Nephron (organoid): Measurements from ENCODE around the gene SNX4.

Experiments used
- H3K27ac Mint-ChIP-seq, 3 experiments: 2 replicates each; pipeline ENCODE4 v1.8.0; 2020; ENCODE audit warnings: mixed read lengths in 3 of 3, mild to moderate bottlenecking in 2 of 3, moderate library complexity in 1 of 3
- H3K27me3 Mint-ChIP-seq: 2 replicates; pipeline ENCODE4 v1.8.0; 2021; ENCODE audit warnings: low read depth, mild to moderate bottlenecking, moderate library complexity, mixed read lengths
- H3K36me3 Mint-ChIP-seq: 2 replicates; pipeline ENCODE4 v1.8.0; 2020; ENCODE audit warnings: low read depth, mixed read lengths
- H3K4me1 Mint-ChIP-seq: 2 replicates; pipeline ENCODE4 v1.8.0; 2020; ENCODE audit warnings: mixed read lengths
- H3K4me3 Mint-ChIP-seq, 3 experiments: 2 replicates each; pipeline ENCODE4 v1.8.0; 2020; ENCODE audit warnings: mild to moderate bottlenecking in 3 of 3, mixed read lengths in 3 of 3, moderate library complexity in 2 of 3
- H3K9me3 Mint-ChIP-seq: 2 replicates; pipeline ENCODE4 v1.8.0; 2020; ENCODE audit warnings: mixed read lengths
- CTCF ChIP-seq, 3 experiments: fragments of 200-600 bp; sonication (generic); IDR thresholded peaks; one replicate each; pipeline ENCODE4 v1.5.0; 2021; ENCODE audit warnings: antibody characterized with exemption in 3 of 3; ENCODE audit not compliant: unreplicated experiment in 3 of 3

The SNX4 gene

DNA sequence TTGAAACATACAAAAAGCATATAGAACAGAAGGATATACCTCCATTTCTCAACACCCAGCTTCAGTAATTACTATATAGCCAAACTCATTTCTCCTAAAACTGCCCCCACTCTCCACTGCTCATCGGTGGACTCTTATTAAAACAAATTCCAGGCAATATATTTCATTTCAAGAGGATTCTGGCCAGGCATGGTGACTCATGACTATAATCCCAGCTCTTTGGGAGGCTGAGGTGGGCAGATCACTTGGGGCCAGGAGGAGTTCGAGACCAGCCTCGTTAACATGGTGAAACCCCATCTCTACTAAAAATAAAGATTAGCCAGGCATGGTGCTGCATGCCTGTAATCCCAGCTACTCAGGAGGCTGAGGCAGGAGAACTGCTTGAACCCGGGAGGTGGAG lies 40.9 kb downstream of the SNX4 start:
- Mint-ChIP-seq H3K9me3 (no peaks in the 10 kb centered on the region), H3K4me1 (no peaks in the 10 kb centered on the region), H3K4me3 (no peak overlapping the region), H3K36me3 (peaks cover 36% of the 10 kb centered on the region), H3K27me3 (no peaks in the 10 kb centered on the region), H3K27ac (no peak overlapping the region)
- TF ChIP-seq CTCF (IDR thresholded peaks at IDR 0.05; ENCODE audit: unreplicated experiment in 3 of 3) = no peak

- H3K36me3 Mint-ChIP-seq = peaks cover 39% of the 10 kb centered on the region
- H3K27ac Mint-ChIP-seq = no peak overlapping the region
- H3K4me3 Mint-ChIP-seq = no peak overlapping the region
- H3K27me3 Mint-ChIP-seq = no peaks in the 10 kb centered on the region
- no peaks in the 10 kb centered on the region for H3K9me3 Mint-ChIP-seq
- no peak for TF ChIP-seq CTCF (IDR thresholded peaks at IDR 0.05; ENCODE audit: unreplicated experiment in 3 of 3)
- no peaks in the 10 kb centered on the region for H3K4me1 Mint-ChIP-seq
These were observed 41.7 kb downstream of the SNX4 start for GRCh38 chr3:125478326-125478725.

DNA sequence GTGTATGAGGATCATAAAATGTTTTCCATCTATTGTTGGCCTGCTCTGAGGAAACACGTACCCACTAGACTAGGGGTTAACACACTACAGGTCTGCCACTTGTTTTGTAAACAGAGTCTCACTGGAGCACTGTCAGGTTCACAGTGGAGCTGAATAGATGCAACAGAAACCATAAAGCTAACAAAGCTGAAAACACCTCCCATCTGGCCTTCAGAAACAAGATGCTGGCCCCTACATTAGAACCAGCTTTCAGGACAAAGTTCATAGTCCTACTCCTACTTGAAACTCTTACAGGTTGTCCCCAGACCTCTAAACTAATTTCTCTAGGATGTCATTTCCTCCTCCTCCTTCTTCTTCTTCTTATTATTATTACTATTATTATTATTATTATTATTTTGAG lies 42.3 kb downstream of the SNX4 start:
- TF ChIP-seq CTCF (IDR thresholded peaks at IDR 0.05; ENCODE audit: unreplicated experiment in 3 of 3) = no peak
- H3K4me3 Mint-ChIP-seq = no peak overlapping the region
- no peak overlapping the region for H3K27ac Mint-ChIP-seq
- H3K4me1 Mint-ChIP-seq = no peaks in the 10 kb centered on the region
- H3K27me3 Mint-ChIP-seq = no peaks in the 10 kb centered on the region
- peaks cover 39% of the 10 kb centered on the region for H3K36me3 Mint-ChIP-seq
- H3K9me3 Mint-ChIP-seq = no peaks in the 10 kb centered on the region

GRCh38 chr3:125470671-125471070 lies 49.3 kb downstream of the SNX4 start:
- Mint-ChIP-seq H3K27ac (no peak overlapping the region), H3K27me3 (no peaks in the 10 kb centered on the region), H3K4me3 (no peak overlapping the region), H3K9me3 (peaks cover 4% of the 10 kb centered on the region), H3K4me1 (no peaks in the 10 kb centered on the region), H3K36me3 (peaks cover 64% of the 10 kb centered on the region)
- TF ChIP-seq CTCF (IDR thresholded peaks at IDR 0.05; ENCODE audit: unreplicated experiment in 3 of 3) = no peak

- Mint-ChIP-seq H3K4me3 (no peak overlapping the region), H3K27me3 (no peaks in the 10 kb centered on the region), H3K27ac (no peak overlapping the region), H3K4me1 (no peaks in the 10 kb centered on the region), H3K36me3 (peaks cover 69% of the 10 kb centered on the region), H3K9me3 (peaks cover 4% of the 10 kb centered on the region)
- no peak for TF ChIP-seq CTCF (IDR thresholded peaks at IDR 0.05; ENCODE audit: unreplicated experiment in 3 of 3)
These were observed 57.2 kb downstream of the SNX4 start for GRCh38 chr3:125462722-125463299.

GRCh38 chr3:125461896-125462295 lies 58.1 kb downstream of the SNX4 start:
- no peaks in the 10 kb centered on the region for H3K27me3 Mint-ChIP-seq
- TF ChIP-seq CTCF (IDR thresholded peaks at IDR 0.05; ENCODE audit: unreplicated experiment in 3 of 3) = no peak
- peaks cover 65% of the 10 kb centered on the region for H3K36me3 Mint-ChIP-seq
- H3K4me3 Mint-ChIP-seq = no peak overlapping the region
- H3K27ac Mint-ChIP-seq = no peak overlapping the region
- peaks cover 4% of the 10 kb centered on the region for H3K9me3 Mint-ChIP-seq
- H3K4me1 Mint-ChIP-seq = no peaks in the 10 kb centered on the region
